Fibroblast of lung (primary cell): Measurements from ENCODE around the gene IL13.

Source experiments
- CTCF ChIP-seq, 2 donors: IDR thresholded peaks in 1 of 2; conservative IDR thresholded peaks in 1 of 2; 1 replicate in 1 of 2; 2 replicates in 1 of 2; pipeline ENCODE4 v1.5.1; 2011 to 2012; ENCODE audit warnings: low read length in 2 of 2, control low read depth in 1 of 2, inconsistent platforms in 1 of 2, low read depth in 1 of 2, mild to moderate bottlenecking in 1 of 2
- EZH2 ChIP-seq: IDR thresholded peaks from 2 replicates; pipeline ENCODE4 v1.5.1; 2012; ENCODE audit warnings: low read length, control low read depth, mild to moderate bottlenecking; ENCODE audit errors: missing control alignments

GRCh38 chr5:132687995-132688394 is 30.0 kb downstream of the IL13 start:
- no peak for TF ChIP-seq CTCF (conservative IDR thresholded peaks at IDR 0.05 in 1 of 2, IDR thresholded peaks at IDR 0.05 in 1 of 2; ENCODE audit: low read depth in 1 of 2, low read length in 2 of 2)
- TF ChIP-seq EZH2: no peak
